GM19452 (cell line): ENCODE measurements around the gene USP17L30.
A peak's percentile ranks its signal among the peaks of the same experiment; 100 is the strongest.
"Not testable (repeated sequence)": the region's sequence is repeated elsewhere in the genome, so short reads cannot be mapped to it uniquely, and the experiment has no call there.

Experiments
- ATAC-seq: cut with Tn5 transposase; IDR thresholded peaks from one replicate; pipeline ENCODE4 v1.9.1; 2021; ENCODE audit not compliant: unreplicated experiment

The USP17L30 gene, protein sequence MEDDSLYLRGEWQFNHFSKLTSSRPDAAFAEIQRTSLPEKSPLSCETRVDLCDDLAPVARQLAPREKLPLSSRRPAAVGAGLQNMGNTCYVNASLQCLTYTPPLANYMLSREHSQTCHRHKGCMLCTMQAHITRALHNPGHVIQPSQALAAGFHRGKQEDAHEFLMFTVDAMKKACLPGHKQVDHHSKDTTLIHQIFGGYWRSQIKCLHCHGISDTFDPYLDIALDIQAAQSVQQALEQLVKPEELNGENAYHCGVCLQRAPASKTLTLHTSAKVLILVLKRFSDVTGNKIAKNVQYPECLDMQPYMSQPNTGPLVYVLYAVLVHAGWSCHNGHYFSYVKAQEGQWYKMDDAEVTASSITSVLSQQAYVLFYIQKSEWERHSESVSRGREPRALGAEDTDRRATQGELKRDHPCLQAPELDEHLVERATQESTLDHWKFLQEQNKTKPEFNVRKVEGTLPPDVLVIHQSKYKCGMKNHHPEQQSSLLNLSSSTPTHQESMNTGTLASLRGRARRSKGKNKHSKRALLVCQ

DNA sequence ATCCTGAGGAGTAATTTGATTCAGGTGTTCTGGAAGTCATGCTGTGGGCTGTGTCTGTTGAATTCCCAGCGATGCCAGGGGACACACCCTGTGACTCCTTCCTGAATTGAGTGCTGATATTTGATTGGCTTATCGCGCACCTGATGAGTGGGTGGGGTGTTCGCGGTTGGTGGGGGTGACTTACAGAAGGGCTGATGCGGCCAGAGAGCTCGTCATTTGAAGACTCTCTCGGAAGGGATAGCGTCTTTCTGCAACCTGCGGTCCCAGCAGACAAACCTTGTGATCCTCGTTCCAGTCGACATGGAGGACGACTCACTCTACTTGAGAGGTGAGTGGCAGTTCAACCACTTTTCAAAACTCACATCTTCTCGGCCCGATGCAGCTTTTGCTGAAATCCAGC, at the start of gene USP17L30:
Gene USP17L30 (plus strand): TSS at position 301 of the 400 bp plus-strand sequence. CDS start 0 bp downstream, at position 301.
- ATAC-seq: not testable (repeated sequence)

DNA sequence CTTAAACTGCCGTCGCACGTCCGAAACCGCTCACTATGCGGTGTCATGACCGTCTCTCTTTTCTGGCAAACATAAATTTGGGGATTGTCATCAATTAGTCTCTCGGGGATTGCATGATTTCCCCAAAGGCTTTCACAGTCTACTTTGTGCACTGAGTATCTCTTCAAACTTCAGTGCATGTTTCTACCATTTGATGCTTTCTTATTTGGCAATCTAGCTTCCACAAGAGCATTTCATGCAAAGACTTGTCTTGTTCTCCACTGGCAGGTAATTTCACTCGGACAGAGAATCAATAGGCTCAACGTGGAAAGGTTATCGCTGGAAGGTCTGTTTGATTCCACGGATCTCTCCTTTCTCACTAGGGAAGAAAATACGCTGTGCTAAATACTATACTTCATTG, 38.7 kb upstream of the USP17L30 start:
- ATAC-seq: not testable (repeated sequence)

DNA sequence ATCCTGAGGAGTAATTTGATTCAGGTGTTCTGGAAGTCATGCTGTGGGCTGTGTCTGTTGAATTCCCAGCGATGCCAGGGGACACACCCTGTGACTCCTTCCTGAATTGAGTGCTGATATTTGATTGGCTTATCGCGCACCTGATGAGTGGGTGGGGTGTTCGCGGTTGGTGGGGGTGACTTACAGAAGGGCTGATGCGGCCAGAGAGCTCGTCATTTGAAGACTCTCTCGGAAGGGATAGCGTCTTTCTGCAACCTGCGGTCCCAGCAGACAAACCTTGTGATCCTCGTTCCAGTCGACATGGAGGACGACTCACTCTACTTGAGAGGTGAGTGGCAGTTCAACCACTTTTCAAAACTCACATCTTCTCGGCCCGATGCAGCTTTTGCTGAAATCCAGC, 38.1 kb upstream of the USP17L30 start, which contains the start of gene USP17L24:
Gene USP17L24 (plus strand): TSS at position 301 of the 400 bp plus-strand sequence. CDS start 0 bp downstream, at position 301.
- ATAC-seq: not testable (repeated sequence)

DNA sequence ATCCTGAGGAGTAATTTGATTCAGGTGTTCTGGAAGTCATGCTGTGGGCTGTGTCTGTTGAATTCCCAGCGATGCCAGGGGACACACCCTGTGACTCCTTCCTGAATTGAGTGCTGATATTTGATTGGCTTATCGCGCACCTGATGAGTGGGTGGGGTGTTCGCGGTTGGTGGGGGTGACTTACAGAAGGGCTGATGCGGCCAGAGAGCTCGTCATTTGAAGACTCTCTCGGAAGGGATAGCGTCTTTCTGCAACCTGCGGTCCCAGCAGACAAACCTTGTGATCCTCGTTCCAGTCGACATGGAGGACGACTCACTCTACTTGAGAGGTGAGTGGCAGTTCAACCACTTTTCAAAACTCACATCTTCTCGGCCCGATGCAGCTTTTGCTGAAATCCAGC, 33.3 kb upstream of the USP17L30 start, which contains the start of gene USP17L25:
Gene USP17L25 (plus strand): TSS at position 301 of the 400 bp plus-strand sequence. CDS start 0 bp downstream, at position 301.
- not testable (repeated sequence) for ATAC-seq

DNA sequence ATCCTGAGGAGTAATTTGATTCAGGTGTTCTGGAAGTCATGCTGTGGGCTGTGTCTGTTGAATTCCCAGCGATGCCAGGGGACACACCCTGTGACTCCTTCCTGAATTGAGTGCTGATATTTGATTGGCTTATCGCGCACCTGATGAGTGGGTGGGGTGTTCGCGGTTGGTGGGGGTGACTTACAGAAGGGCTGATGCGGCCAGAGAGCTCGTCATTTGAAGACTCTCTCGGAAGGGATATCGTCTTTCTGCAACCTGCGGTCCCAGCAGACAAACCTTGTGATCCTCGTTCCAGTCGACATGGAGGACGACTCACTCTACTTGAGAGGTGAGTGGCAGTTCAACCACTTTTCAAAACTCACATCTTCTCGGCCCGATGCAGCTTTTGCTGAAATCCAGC, 28.6 kb upstream of the USP17L30 start, which contains the start of gene USP17L26:
Gene USP17L26 (plus strand): TSS at position 301 of the 400 bp plus-strand sequence. CDS start 0 bp downstream, at position 301.
- ATAC-seq: not testable (repeated sequence)

DNA sequence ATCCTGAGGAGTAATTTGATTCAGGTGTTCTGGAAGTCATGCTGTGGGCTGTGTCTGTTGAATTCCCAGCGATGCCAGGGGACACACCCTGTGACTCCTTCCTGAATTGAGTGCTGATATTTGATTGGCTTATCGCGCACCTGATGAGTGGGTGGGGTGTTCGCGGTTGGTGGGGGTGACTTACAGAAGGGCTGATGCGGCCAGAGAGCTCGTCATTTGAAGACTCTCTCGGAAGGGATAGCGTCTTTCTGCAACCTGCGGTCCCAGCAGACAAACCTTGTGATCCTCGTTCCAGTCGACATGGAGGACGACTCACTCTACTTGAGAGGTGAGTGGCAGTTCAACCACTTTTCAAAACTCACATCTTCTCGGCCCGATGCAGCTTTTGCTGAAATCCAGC, 23.8 kb upstream of the USP17L30 start, which contains the start of gene USP17L5:
Gene USP17L5 (plus strand): TSS at position 301 of the 400 bp plus-strand sequence. CDS start 0 bp downstream, at position 301.
- not testable (repeated sequence) for ATAC-seq

DNA sequence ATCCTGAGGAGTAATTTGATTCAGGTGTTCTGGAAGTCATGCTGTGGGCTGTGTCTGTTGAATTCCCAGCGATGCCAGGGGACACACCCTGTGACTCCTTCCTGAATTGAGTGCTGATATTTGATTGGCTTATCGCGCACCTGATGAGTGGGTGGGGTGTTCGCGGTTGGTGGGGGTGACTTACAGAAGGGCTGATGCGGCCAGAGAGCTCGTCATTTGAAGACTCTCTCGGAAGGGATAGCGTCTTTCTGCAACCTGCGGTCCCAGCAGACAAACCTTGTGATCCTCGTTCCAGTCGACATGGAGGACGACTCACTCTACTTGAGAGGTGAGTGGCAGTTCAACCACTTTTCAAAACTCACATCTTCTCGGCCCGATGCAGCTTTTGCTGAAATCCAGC, 19.1 kb upstream of the USP17L30 start, which contains the start of gene USP17L27:
Gene USP17L27 (plus strand): TSS at position 301 of the 400 bp plus-strand sequence. CDS start 0 bp downstream, at position 301.
- not testable (repeated sequence) for ATAC-seq

DNA sequence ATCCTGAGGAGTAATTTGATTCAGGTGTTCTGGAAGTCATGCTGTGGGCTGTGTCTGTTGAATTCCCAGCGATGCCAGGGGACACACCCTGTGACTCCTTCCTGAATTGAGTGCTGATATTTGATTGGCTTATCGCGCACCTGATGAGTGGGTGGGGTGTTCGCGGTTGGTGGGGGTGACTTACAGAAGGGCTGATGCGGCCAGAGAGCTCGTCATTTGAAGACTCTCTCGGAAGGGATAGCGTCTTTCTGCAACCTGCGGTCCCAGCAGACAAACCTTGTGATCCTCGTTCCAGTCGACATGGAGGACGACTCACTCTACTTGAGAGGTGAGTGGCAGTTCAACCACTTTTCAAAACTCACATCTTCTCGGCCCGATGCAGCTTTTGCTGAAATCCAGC, 14.3 kb upstream of the USP17L30 start, which contains the start of gene USP17L28:
Gene USP17L28 (plus strand): TSS at position 301 of the 400 bp plus-strand sequence. CDS start 0 bp downstream, at position 301.
- not testable (repeated sequence) for ATAC-seq

DNA sequence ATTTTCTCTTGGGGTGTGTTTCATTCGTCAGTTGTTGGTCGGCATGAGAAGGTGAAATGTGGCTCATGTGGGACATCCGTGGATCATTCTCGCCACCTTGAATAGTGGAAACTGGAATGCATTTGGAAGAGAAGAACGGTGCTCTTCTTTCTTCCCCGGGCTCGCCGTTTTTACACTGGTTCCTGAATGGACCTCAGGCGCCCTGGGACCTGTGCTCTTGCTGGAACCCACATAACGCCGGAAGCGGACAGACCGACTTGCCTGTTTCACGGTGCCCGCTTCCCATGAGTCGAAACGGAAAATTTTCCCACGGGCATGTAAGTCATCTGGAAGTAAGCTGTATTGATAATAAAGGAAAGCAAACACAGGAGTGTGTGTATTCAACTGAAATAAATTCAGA, 12.1 kb upstream of the USP17L30 start:
- not testable (repeated sequence) for ATAC-seq

DNA sequence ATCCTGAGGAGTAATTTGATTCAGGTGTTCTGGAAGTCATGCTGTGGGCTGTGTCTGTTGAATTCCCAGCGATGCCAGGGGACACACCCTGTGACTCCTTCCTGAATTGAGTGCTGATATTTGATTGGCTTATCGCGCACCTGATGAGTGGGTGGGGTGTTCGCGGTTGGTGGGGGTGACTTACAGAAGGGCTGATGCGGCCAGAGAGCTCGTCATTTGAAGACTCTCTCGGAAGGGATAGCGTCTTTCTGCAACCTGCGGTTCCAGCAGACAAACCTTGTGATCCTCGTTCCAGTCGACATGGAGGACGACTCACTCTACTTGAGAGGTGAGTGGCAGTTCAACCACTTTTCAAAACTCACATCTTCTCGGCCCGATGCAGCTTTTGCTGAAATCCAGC, 9.6 kb upstream of the USP17L30 start, which contains the start of gene USP17L29:
Gene USP17L29 (plus strand): TSS at position 301 of the 400 bp plus-strand sequence. CDS start 0 bp downstream, at position 301.
- ATAC-seq: not testable (repeated sequence)

DNA sequence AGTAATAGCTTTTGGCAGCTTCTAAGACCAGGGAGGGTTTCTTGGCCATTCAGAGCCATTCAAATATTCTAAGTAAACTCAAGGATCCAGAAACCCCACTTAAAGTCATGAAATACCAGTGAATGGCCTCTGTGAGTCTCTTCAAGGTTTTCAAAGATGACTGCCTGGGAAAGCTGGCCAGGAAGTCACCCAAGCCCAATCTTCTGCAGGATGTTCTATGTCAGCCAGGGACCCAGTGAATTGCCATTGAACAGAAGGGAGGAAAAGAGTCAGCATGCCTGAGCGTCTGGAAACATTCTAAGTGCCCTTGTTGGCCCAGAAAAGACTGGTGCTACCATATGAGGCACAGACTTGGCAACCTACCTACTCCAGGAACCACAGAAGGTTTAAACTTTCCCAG, 17.0 kb downstream of the USP17L30 start:
- not testable (repeated sequence) for ATAC-seq

DNA sequence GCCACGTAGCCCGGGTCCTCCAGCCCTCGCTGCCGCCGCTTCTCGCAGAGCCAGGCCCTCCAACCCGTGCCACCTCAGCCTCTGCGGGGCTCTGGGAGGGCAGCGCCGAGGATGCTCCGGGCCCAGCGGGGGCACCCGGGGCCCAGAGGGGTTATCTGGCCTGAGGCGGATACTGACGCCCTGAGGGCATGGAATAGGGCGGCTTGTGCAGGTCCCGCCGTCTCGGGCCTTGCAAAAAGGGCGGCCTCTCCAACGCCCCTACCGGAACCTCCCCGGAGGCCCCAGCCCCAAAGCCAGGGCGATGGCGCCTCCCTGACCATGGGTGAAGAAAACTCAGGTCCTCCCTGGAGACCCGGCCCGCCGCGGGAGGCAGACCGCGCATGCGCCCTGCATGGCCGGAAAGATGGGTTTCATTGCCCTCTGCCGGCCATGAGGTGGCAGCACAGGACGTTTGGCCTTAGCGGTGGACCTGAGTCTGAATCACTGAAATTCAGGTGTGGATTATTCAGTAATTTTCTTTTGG, 18.1 kb downstream of the USP17L30 start:
- peak; percentile 53 for ATAC-seq

DNA sequence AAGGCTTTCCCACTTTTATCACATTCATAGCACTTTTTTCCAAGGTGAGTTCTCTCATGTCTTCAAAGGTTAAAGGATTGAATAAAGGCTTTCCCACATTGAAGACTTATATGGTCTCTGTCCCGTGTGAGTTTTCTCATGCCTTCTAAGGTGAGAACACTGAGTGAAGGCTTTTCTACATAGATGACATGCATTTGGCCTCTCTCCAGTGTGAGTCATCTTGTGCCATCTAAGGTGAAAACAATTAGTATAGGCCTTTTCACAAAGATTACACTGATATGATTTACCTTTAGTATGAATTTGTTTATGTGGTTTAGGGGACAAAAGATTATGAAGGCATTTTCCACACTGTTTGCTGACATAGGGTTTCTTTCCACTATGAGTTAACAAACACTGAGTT, 21.2 kb downstream of the USP17L30 start:
- no peak for ATAC-seq

DNA sequence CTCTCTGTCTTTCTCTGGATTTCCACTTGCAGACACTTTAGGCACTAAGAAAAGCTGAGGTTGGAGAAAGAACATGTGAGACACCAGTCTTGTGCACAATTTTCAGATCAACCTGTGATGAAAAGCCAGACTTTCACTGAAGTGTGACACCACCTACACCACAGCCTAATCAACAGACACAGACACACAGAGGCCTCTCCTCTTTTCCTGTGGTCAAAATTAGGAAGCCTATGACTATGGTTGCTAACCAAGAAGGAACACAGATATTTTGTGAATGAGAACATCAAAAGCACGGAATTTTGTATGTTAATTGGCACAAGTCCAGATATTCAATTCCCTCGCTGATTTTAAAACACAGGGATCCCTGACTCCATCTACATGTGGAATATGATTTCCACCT, 26.1 kb downstream of the USP17L30 start:
- ATAC-seq: not testable (repeated sequence)

DNA sequence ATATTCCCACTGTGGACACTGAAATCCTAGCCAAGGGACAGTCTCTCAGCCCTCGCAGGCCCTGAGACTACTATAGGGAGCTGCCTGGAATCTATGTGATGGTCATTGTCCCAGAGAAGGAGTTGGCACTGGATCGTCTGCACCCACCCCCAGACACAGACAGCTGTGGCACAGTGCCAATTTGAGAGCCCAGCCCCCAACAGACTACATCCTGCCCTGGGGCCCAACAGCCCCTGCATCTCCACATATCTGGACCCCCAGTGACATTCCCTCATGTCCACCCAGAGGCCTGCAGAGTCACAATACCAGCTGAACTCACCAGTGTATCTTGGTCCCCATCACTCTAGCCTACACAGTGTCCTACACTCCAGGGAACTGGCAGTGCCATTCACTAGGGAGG, 42.8 kb downstream of the USP17L30 start:
- ATAC-seq: not testable (repeated sequence)

DNA sequence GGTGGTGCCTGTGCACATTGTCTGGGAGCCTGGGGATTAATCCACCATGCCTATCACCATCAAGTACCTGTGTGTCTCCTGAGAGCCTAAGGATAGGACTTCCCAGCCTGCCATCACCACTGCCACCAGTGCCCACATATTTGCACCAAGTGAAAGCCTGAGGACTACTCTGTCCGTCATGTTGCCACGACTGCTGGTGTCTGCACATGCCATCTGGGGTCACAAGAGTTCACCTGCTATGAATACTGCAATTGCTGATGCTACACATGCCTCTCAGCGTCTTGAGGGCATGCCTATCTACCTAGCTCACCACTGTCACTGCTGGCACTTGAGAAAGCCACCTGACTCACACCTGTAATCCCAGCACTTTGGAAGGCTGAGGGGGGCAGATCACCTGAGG, 43.6 kb downstream of the USP17L30 start:
- not testable (repeated sequence) for ATAC-seq

DNA sequence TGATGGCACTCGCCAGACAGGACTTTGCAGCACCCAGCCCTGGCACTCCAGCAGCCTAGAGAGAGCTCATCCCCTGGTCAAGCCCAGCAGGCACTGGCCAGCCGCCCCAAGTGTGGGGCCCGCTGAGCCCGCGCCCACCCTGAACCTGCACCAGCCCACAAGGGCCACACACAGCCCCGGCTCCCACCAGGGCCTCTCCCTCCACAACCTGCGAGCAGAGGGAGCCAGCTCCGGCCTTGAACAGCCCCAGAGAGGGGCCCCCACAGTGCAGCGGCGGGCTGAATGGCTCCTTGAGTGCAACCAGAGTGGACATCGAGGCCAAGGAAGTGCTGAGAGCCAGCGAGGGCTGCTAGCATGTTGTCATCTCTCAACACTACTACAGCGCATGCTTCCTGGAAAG, 46.9 kb downstream of the USP17L30 start:
- ATAC-seq: no peak
